ENCODE data around the gene BRCA2.

The BRCA2 gene

GRCh38 chr13:32409561-32410421 lies 94.5 kb downstream of the BRCA2 start:
- H3K4me3 ChIP-seq (ENCODE audit: low read length) = no peak overlapping the region
- H3F3A ChIP-seq (ENCODE audit: insufficient read depth, low read length) = no peaks in the 10 kb centered on the region
- DNase-seq = no peak
- no peaks in the 10 kb centered on the region for H4K20me1 ChIP-seq (ENCODE audit: insufficient read depth, low read length)
- TF ChIP-seq EZH2phosphoT487 (IDR thresholded peaks at IDR 0.05; ENCODE audit: low read length) (no peak), EZH2 (optimal IDR thresholded peaks at IDR 0.05; ENCODE audit: low read depth, low read length) (no peak)
- TF ChIP-seq, protein P1, sequence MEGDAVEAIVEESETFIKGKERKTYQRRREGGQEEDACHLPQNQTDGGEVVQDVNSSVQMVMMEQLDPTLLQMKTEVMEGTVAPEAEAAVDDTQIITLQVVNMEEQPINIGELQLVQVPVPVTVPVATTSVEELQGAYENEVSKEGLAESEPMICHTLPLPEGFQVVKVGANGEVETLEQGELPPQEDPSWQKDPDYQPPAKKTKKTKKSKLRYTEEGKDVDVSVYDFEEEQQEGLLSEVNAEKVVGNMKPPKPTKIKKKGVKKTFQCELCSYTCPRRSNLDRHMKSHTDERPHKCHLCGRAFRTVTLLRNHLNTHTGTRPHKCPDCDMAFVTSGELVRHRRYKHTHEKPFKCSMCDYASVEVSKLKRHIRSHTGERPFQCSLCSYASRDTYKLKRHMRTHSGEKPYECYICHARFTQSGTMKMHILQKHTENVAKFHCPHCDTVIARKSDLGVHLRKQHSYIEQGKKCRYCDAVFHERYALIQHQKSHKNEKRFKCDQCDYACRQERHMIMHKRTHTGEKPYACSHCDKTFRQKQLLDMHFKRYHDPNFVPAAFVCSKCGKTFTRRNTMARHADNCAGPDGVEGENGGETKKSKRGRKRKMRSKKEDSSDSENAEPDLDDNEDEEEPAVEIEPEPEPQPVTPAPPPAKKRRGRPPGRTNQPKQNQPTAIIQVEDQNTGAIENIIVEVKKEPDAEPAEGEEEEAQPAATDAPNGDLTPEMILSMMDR (IDR thresholded peaks at IDR 0.05; ENCODE audit: low read length) = no peak
- H3K79me2 ChIP-seq (ENCODE audit: low read length) = peaks cover 3% of the 10 kb centered on the region; the same call in 1 of the 2 replicates
- no peak overlapping the region for H3K27ac ChIP-seq (ENCODE audit: low read length)
- H3K27me3 ChIP-seq (replicated peaks; ENCODE audit: insufficient read depth, low read length) = no peaks in the 10 kb centered on the region
- no peak overlapping the region for H2AFZ ChIP-seq (ENCODE audit: low read length)
- H3K9ac ChIP-seq (ENCODE audit: low read length) = no peak overlapping the region
- H3K9me3 ChIP-seq (replicated peaks; ENCODE audit: insufficient read depth, low read length) = no peaks in the 10 kb centered on the region
- H3K36me3 ChIP-seq (replicated peaks; ENCODE audit: insufficient read depth, low read length) = no peaks in the 10 kb centered on the region
- no peaks in the 10 kb centered on the region for H3K9me2 ChIP-seq (replicated peaks; ENCODE audit: insufficient read depth, low read length)
- no peaks in the 10 kb centered on the region for H3K4me1 ChIP-seq (ENCODE audit: low read length)
- H3K4me2 ChIP-seq (ENCODE audit: low read depth, low read length) = no peak overlapping the region

DNA sequence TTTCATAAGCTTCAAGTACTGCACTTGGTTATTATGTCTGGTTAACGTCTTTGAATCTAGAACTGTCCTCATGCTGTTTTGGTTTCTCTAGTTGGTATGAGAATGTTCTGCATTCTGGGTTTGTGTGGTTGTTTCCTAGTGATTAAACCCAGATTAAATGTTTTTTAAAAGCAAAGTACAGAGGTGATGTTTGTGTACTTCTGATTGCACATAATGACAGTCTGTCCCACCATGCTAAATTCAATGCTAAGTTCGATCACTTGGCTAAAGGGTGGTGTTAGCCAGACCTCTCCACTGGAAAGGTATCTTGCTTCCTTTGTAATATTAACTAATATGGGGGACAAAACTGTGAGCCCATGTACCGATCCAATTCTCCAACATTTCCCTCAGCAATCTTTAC lies 98.0 kb downstream of the BRCA2 start:
- no peak for DNase-seq
- Histone ChIP-seq H2AFZ (ENCODE audit: low read length) (no peak overlapping the region), H3K36me3 (replicated peaks; ENCODE audit: insufficient read depth, low read length) (no peaks in the 10 kb centered on the region), H3K4me2 (ENCODE audit: low read depth, low read length) (no peak overlapping the region), H3K9me2 (replicated peaks; ENCODE audit: insufficient read depth, low read length) (no peaks in the 10 kb centered on the region), H4K20me1 (ENCODE audit: insufficient read depth, low read length) (no peaks in the 10 kb centered on the region), H3K4me1 (ENCODE audit: low read length) (no peaks in the 10 kb centered on the region), H3K9me3 (replicated peaks; ENCODE audit: insufficient read depth, low read length) (no peaks in the 10 kb centered on the region), H3F3A (ENCODE audit: insufficient read depth, low read length) (no peaks in the 10 kb centered on the region), H3K27ac (ENCODE audit: low read length) (no peak overlapping the region), H3K9ac (ENCODE audit: low read length) (no peak overlapping the region), H3K27me3 (replicated peaks; ENCODE audit: insufficient read depth, low read length) (no peaks in the 10 kb centered on the region), H3K79me2 (ENCODE audit: low read length) (no peaks in the 10 kb centered on the region), H3K4me3 (ENCODE audit: low read length) (no peak overlapping the region)
- TF ChIP-seq, protein P1 (IDR thresholded peaks at IDR 0.05; ENCODE audit: low read length) = no peak
- TF ChIP-seq EZH2 (optimal IDR thresholded peaks at IDR 0.05; ENCODE audit: low read depth, low read length) (no peak), EZH2phosphoT487 (IDR thresholded peaks at IDR 0.05; ENCODE audit: low read length) (no peak)

GRCh38 chr13:32414580-32414979 lies 99.3 kb downstream of the BRCA2 start:
- DNase-seq = no peak
- no peaks in the 10 kb centered on the region for H3K27me3 ChIP-seq (replicated peaks; ENCODE audit: insufficient read depth, low read length)
- no peaks in the 10 kb centered on the region for H3K9me2 ChIP-seq (replicated peaks; ENCODE audit: insufficient read depth, low read length)
- H3K4me3 ChIP-seq (ENCODE audit: low read length) = no peak overlapping the region
- H3F3A ChIP-seq (ENCODE audit: insufficient read depth, low read length) = no peaks in the 10 kb centered on the region
- H3K4me1 ChIP-seq (ENCODE audit: low read length) = no peaks in the 10 kb centered on the region
- H2AFZ ChIP-seq (ENCODE audit: low read length) = no peak overlapping the region
- TF ChIP-seq EZH2 (optimal IDR thresholded peaks at IDR 0.05; ENCODE audit: low read depth, low read length) = no peak
- TF ChIP-seq, protein P1 (IDR thresholded peaks at IDR 0.05; ENCODE audit: low read length) = no peak
- TF ChIP-seq EZH2phosphoT487 (IDR thresholded peaks at IDR 0.05; ENCODE audit: low read length) = no peak
- H3K27ac ChIP-seq (ENCODE audit: low read length) = no peak overlapping the region
- no peaks in the 10 kb centered on the region for H3K36me3 ChIP-seq (replicated peaks; ENCODE audit: insufficient read depth, low read length)
- no peaks in the 10 kb centered on the region for H3K79me2 ChIP-seq (ENCODE audit: low read length)
- H4K20me1 ChIP-seq (ENCODE audit: insufficient read depth, low read length) = no peaks in the 10 kb centered on the region
- no peak overlapping the region for H3K4me2 ChIP-seq (ENCODE audit: low read depth, low read length)
- no peak overlapping the region for H3K9ac ChIP-seq (ENCODE audit: low read length)
- no peaks in the 10 kb centered on the region for H3K9me3 ChIP-seq (replicated peaks; ENCODE audit: insufficient read depth, low read length)
